DMS153 (cell line): ENCODE results near the gene SGMS1.
"Not testable (repeated sequence)": the region's sequence is repeated elsewhere in the genome, so short reads cannot be mapped to it uniquely, and the experiment has no call there.

ENCODE experiments used
- DNase-seq: peaks from one replicate; lab custom pipeline; 2025; lab: John Stamatoyannopoulos, UW

The SGMS1 gene

DNA sequence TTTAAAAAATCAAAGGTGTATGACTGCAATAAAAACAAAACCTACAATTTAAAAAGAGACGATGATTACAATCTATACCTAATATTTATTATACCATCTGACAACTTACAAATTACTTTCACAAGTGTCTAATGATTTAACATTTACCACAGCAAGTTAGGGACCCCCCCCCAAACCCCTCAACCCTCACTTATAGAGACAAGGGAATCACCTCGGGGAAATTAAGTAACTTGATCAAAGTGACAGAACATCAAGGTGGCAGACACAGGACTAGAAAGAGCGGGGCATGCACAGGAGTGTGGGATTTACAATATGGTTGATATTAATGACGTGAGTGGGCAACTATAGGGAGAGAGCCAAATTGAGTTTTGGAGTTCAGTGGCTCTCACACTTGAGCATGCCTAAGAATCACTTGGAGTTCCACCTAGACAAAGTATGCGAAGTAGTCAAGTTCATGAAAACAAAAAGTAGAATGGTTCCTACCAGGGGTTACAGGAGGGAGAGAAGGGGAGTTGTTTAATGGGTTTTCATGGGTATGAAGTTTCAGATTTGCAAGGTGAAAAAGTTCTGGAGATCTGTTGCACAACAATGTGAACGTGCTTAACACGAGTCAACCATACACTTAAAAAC, 43.4 kb downstream of the SGMS1 start:
- DNase-seq, result no peak

DNA sequence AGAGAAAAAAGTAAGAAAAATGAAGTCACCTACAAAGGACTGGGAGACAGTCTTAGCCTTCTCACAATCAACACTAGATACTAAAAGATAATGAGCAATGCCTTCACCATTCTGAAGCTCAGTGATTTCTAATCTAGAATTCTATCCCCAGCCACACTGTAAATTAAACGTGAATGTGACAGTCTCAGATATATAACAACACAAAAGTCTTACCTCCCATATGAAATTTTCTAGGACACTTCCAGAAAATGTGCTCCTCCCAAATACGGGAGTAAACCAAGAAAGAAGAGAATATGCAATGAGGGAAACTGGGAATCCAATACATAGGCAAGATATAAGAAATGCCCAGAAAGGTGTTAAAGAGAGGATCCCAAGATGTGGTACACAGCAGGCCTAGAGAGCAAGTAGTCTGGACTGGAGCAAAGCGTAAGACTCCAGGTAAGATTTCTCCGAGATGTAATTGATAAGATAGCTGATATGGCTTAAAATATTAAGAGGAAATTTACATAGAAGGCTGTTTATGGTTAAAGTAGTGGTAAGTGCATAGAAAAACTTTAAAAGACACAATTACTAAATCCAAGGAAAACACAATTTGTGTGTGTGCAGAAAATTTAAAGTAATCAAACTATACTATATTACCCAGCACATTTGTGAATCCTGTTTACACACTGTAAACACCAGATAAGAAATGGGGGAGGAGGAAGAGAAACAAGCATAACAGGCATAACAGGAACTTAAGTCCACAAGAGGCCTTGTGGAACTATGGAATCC, 44.1 kb downstream of the SGMS1 start:
- DNase-seq, result peak; percentile 29

DNA sequence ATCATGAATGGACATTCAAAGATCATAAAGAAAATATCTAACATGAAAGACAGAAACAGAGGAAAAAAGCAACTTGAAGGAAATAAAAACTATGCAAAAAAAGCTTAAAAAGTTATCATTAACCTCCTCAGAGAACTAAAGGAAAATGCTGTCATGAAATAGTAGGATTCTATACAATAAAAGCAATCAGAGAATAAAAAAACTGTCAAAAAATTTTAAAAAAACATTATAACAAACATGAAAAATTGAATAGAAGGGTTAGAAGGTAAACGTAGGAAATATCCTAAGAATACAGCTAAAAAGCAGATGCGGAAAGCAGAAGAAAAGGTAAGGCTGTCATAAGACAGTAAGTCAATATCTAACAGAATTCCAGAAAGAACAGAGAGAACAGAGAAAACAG, 44.8 kb downstream of the SGMS1 start:
- DNase-seq, result no peak

DNA sequence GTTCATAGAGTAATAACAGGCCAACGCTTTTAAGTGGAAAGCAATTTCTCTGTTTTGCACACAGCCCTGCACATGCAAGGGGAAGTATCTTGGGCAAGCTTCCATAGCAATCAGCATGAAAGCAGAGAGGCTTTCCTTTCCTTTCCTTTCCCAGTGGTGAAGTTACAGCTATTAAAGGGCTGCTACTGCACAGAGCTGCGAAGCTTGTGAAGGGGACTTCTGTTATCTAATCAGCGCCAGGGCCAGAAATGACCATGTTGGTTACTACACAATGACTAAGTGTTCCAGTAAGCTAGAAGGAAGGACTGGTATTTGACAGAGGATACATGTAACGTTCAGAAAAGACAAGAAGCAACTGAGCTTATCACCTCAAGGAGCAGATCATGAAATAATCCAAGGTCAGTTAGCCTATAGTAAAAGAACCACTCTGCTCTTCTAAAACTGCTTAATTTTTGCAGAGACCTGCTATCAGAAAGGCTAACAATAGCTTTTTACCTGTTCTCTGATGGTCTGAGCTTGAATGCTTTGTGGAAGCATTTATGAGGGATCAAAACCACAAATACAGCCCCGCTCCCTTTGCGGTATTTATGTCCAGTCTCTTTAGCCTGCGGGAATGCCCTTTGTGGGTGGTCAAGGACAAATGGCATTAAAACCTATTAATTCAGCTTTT, 45.9 kb downstream of the SGMS1 start:
- DNase-seq, result peak; percentile 46

DNA sequence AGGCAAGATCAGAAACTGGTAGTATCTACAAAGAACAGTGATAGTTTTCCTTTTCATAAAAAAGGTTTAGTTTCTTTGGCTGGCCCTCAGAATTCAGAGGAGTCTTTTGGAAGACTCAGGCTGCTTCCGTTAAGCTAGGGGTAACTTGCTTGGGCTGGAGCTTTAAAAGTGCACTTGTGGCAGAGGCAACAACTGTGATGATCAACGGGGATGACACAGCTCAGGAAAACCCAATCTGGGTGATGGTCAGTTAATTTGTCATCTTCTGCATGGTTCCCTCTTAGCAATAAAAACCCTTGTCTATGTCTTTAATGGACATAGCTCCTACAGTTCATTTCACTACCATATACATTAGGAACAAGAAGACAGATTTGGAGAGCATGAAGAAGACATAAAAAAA, 46.7 kb downstream of the SGMS1 start:
- no peak for DNase-seq

DNA sequence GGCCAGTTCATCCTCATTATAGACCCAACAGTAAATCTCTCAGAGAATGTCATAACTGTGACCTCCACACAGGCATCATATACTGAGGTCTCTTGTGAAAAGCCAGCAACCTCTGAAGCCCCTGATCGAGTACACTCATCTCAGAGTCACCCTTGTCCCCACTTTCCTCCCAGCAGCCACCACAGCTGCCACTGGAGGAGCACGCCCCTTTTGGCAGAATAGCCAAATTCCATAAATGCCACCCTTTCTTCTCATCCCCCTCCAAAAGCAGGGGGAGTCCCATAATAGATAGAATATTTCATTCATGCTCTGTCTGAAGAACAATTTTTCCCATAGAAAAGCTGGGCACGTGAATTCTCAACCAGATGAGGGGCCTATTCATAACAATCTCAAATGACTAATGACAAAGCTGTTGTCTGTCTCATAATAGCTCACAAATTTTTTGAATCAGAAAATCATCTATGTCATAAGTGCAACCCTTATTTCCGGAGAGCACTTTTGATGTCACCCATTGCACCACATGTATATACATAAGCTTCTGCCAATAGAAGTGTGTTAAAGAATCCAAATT, 47.4 kb downstream of the SGMS1 start:
- DNase-seq, result no peak

DNA sequence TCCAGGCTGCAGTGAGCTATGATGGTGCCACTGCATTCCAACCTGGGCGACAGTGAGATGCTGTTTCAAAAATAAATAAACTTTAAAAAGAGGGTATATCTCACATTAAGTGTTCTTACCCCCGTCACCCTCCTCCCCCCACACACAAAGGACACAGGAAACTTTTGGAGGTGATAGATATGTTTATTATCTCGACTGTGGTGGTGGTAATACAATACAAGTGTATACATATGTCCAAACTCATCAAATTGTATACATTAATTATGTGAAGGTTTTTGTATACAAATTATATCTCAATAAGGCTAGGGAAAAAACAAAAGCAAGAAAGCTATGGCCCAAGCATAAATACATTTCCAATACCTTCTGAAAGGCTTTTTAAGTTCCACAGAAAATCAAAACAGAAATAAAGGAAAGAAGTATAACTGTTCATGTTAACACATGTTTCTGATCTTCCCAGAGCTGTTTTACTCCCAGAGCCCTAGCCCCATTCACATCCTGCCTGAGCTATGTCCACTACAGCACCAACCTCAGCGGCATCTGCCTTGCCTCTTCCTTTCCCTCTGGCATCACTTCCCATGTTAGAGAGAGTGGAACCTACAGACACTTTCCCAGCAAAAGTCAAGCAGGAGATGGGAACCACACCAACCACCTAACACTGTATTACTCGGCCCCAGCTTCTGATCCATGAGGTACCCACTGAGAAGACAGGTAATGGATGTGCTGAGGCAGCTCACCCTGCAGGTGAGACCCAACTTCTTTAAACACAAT, 48.1 kb downstream of the SGMS1 start:
- no peak for DNase-seq

DNA sequence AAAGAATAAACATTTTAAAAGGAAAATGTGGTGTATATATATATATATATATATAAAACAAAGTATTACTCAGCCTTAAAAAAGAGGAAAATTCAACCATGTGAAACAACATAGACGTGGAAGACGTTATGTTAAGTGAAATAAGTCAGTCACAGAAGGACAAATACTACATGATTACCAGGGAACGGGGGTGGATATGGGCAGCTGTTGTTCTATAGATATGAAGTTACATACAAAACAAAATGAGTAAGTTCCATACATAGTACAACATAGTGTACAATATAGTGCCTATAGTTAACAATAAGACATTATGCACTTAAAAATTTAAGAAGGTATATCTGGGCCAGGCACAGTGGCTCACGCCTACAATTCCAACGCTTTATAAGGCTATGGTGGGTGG, 48.8 kb downstream of the SGMS1 start:
- no peak for DNase-seq

DNA sequence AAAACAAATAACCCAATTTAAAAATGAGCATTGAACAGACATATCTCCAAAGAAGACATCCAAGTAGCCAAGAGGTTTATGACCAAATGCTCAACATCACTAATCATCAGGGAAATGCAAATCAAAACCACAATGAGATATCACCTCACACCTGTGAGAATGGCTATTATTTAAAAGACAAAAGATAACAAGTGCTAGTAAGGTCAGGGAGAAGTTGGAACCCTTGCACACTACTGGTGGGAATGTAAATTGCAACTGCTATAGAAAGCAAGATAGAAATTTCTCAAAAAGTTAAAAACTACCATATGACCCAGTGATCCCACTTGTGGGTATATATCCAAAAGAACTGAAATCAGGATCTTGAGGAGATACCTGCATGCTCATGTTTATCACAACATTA, 49.5 kb downstream of the SGMS1 start:
- DNase-seq, result no peak

DNA sequence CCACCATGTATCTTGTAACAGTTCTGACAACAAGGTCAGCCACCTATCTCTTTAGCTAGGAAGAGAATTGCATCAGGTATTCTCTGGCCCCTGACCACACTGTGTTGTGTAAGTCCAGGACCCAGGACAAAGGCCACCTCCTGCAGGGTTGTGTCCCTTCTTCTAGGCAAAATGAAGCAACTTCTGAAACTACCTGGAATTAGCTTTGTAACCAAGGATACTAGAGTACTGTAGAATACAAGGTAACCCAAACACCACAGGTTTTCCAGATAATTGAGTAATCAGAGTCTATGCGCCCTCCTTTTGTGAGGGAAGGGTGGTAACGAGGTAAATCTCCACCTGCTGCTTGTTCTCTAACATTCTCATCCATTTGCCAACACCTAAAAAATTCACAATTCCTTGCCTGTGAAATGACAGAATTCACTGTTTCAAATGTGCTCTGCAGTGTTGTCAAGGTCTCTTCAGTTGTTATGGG, 51.7 kb downstream of the SGMS1 start:
- DNase-seq, result no peak

DNA sequence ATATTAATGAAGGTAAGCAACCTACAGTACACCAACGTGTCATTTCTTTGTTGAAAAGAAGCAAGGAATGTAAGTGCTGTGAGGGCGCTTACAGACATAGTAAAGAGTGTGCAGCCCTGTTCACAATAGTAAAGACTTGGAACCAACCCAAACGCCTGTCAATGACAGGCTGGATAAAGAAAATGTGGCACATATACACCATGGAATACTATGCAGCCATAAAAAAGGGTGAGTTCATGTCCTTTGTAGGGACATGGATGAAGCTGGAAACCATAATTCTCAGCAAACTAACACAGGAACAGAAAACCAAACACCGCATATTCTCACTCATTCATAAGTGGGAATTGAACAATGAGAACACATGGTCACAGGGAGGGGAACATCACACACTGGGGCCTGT, 55.0 kb downstream of the SGMS1 start:
- DNase-seq, result not testable (repeated sequence)

DNA sequence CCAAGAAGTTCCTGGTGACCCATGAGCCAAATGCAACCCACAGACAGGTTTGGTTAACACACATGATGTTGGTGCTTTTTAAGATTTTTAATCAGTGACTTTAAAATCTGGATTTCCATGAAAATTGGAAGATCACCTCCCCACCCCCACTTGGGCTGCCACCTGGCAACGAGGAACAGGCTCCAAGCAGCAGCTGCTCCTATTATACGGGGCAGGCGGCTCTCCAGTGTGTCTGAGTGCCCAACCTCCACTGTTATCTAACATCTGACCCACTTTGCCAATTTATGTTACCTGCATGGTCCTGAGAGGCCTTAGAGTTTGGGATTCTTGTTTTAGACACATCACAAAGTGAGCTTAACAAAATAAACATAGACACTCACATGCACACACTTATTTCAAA, 56.4 kb downstream of the SGMS1 start:
- DNase-seq, result peak; percentile 65

DNA sequence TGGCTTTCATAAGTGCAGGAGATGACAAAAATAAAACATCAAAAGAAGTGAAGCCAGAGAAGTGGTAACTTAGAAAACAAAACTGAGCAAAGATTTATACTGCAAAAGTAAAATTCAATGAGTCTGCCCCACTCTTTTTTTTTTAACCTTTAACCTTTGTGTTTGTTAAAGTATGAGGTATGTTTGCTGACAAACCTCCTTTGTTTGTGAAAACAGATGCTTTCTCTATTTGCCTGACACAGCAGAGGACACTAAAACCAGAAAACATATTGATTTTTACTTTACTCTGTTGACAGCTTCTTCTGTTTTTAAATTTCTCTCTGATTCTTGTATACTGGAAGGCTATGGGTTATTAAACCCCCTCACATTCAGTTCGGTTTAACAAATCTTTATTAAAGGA, 57.6 kb downstream of the SGMS1 start:
- no peak for DNase-seq

DNA sequence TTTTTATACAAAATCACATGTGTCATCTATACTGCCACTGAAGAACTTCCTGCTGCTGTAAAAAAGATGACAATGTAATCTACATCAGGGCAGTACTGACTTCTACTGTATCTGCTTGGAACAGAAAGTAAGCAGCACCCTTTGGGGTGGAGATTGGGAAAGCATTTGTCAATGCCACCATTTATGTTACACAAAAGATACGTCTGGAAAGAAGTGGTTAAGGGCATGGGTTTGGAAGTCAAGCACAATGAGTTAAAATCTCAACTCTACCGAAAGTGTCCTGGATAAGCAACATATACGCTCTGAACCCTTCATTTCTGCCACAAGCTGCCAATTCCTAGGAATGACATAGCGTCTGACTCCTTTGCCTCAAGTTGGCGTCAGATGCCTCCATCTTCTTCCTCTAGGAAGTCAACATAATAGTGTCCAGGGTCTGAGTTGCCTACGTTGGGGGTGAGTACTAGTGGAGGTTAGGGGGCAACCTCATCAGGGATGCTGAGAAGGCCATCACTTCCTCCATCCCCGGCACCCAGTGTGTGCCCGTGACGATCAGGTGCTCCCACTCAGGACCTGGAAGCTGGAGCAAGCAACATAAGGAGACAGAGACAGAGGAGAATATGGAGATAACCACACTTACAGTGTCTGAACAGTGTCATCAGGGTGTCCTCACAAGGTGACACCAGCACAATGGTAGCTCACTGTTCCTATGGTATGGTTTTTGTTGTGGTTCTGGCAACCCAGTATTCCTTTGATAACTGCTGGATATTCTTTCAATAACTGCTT, 58.3 kb downstream of the SGMS1 start:
- no peak for DNase-seq

DNA sequence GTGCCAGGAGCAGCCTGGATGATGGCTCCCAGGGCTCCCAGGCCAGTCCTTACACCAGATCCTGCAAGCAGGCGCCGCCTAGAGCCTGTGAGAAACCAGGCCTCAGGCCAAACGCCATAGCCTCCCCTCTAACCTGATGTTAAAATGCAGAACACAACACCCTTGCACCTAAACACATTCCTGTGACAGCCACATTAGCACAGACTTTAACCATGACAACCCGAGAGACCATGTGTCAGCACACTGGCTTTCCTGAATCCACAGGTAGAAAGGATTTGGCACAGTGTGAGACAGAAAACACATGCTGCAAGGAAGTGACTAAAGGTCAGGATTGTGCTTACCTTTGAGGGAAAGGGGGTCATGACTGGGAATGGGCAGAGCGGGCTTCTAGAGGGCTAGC, 59.9 kb downstream of the SGMS1 start:
- no peak for DNase-seq

DNA sequence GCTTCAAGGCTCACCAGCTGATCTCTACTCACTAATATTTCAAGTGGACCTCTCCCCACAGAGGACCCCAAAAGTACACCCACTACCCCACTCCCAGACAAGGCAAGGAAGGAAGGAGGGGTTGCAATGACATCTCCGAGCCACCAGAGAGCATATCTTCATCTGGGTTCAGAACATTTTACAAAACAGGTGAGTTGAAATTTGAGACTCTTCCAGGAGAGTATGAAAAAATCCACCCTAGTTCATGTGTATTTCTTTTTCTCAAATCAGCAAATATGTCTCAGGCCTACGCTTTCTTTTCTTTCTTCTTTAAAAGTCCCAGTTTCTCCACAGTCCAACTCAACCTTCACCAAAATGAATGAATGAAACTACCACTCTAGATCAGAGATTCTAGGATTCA, 61.9 kb downstream of the SGMS1 start:
- peak; percentile 12 for DNase-seq

DNA sequence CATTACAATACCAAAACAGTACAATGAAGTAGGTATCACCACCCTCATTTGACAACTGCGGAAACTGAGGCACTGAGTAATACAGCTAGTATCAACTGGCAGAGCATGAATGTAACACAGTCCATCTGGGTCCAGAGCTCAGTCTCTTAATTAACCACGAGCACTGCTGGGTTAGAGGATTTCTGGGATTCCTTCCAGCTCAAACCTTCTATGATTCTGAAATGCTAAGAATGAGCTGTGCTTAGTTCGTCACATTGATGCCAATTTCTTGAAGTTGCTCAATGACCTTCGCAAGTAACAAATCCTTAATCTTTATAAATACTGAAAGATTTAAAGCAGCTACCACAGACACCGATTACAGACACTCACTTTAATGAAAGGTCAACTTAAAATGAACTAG, 62.5 kb downstream of the SGMS1 start:
- no peak for DNase-seq

DNA sequence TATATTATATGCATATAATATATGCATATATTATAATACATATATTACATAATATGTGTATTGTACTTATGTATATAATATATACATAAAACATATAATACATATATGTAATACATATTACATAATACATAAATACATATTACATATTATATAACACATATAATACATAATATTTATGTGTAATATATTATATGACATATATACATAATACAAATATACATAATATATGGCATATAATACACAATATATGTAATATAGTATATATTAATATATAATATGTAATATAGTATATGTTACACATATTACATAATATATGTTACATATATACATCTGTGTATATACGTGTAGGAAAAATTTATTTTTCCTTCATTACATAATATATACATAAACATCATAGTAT, 63.4 kb downstream of the SGMS1 start:
- no peak for DNase-seq

DNA sequence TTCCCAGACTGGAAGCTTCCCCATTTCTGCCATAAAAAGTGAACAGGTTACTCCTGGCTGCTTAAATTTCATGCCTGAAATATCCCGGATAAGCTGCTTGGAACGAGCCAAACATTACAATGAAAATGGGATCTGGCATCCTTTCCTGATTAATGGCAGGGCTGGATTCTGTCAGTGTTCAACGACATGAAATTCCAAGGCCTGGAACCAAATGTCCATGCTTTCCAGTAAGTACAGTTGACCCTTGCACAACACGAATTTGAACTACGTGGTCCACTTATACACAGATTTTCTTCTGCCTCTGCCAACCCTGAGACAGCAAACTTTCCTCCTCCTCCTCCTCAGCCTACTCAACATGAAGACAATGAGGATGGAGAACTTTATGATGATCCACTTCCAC, 65.4 kb downstream of the SGMS1 start:
- DNase-seq, result no peak

DNA sequence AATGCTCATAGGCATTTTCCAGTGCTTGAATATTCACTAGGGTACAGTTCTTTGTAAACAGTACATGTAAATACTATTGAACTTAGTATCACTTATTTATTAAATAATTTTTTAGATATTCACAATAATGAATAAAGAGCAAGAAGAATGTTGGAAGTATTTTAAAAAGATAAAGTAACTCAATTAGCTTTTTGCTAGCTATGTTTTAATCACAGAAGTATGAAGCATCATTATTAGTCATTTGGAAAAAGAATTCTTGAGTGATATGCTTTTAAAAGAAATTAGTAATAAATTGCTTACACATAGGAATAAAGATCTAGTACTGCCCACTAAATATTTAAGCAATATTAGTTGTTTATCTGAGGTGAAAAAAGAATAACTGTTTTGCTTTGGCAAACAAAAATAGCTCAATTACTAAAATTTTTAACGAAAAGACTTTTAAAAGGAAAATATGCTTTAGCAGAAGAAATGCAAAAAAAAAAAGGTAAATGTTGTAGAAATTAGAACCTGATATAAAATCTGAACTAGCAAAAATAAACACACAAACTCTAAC, 66.5 kb downstream of the SGMS1 start:
- no peak for DNase-seq
